MM.1S (cell line): ENCODE measurements around the gene LINGO3.

Source experiments
- CTCF ChIP-seq: fragments of 300-600 bp; sonication (generic); IDR thresholded peaks from 2 replicates; pipeline ENCODE4 v1.5.1; 2016; ENCODE audit warnings: antibody characterized with exemption, low read length, mixed read lengths
- EZH2 ChIP-seq: fragments of 300-600 bp; sonication (generic); optimal IDR thresholded peaks from 2 replicates; pipeline ENCODE3; 2017; ENCODE audit warnings: low read depth, mild to moderate bottlenecking, antibody characterized with exemption, low read length, mixed read lengths
- EZH2phosphoT487 ChIP-seq: fragments of 300-600 bp; sonication (generic); IDR thresholded peaks from 2 replicates; pipeline ENCODE4 v1.6.1; 2018; ENCODE audit warnings: antibody characterized with exemption, low read length

- TF ChIP-seq CTCF (no peak), EZH2phosphoT487 (no peak), EZH2 (no peak)
These were observed 18.1 kb downstream of the LINGO3 start for GRCh38 chr19:2289714-2290435.
